HG03575 (cell line): ENCODE results near the gene GSG1L2.

Source experiments
- ATAC-seq: cut with Tn5 transposase; IDR thresholded peaks from one replicate; pipeline ENCODE4 v1.9.1; 2021; ENCODE audit not compliant: unreplicated experiment, insufficient number of reproducible peaks, low FRiP score; ENCODE audit errors: extremely low read depth

GSG1L2 gene

GRCh38 chr17:9828296-9829295 is 6.7 kb upstream of the GSG1L2 start:
- ATAC-seq, result no peak

GRCh38 chr17:9825641-9826150 is 3.8 kb upstream of the GSG1L2 start, which contains the start of gene GLP2R:
Gene GLP2R, plus strand, starts transcription at chr17:9825924. Its CDS starts 140 bp downstream, at chr17:9826064.
- ATAC-seq, result no peak

GRCh38 chr17:9824797-9825338 is 3.0 kb upstream of the GSG1L2 start:
- no peak for ATAC-seq

GRCh38 chr17:9824094-9824493 is 2.2 kb upstream of the GSG1L2 start:
- ATAC-seq, result no peak

- no peak for ATAC-seq
Observed at GRCh38 chr17:9820448-9820847, 1.4 kb downstream of the GSG1L2 start.

GRCh38 chr17:9818760-9819159 is 3.1 kb downstream of the GSG1L2 start:
- no peak for ATAC-seq

- no peak for ATAC-seq
Observed at GRCh38 chr17:9817086-9817485, 4.8 kb downstream of the GSG1L2 start.

- no peak for ATAC-seq
Observed at GRCh38 chr17:9816472-9816871, 5.4 kb downstream of the GSG1L2 start.

GRCh38 chr17:9814337-9814945 is 7.4 kb downstream of the GSG1L2 start:
- ATAC-seq, result no peak

GRCh38 chr17:9813166-9813565 is 8.7 kb downstream of the GSG1L2 start:
- no peak for ATAC-seq

GRCh38 chr17:9811537-9811936 is 10.3 kb downstream of the GSG1L2 start:
- ATAC-seq, result no peak

GRCh38 chr17:9811086-9811485 is 10.8 kb downstream of the GSG1L2 start:
- no peak for ATAC-seq

- no peak for ATAC-seq
Observed at GRCh38 chr17:9810100-9810949, 11.6 kb downstream of the GSG1L2 start.

GRCh38 chr17:9809409-9809808 is 12.5 kb downstream of the GSG1L2 start:
- no peak for ATAC-seq

GRCh38 chr17:9806699-9807098 is 15.2 kb downstream of the GSG1L2 start:
- ATAC-seq, result no peak

- no peak for ATAC-seq
Observed at GRCh38 chr17:9805769-9806168, 16.1 kb downstream of the GSG1L2 start.

- no peak for ATAC-seq
Observed at GRCh38 chr17:9802697-9803096, 19.2 kb downstream of the GSG1L2 start.

GRCh38 chr17:9802294-9802693 is 19.6 kb downstream of the GSG1L2 start:
- no peak for ATAC-seq

GRCh38 chr17:9801505-9801904 is 20.4 kb downstream of the GSG1L2 start:
- no peak for ATAC-seq
